GM19395 (cell line): Measurements from ENCODE around the gene CCDC178.
A peak's percentile ranks its signal among the peaks of the same experiment; 100 is the strongest.
"Not testable (repeated sequence)": the region's sequence is repeated elsewhere in the genome, so short reads cannot be mapped to it uniquely, and the experiment has no call there.

Experiments used
- ATAC-seq: cut with Tn5 transposase; IDR thresholded peaks from one replicate; pipeline ENCODE4 v1.9.1; 2021; ENCODE audit warnings: mild to moderate bottlenecking, moderate library complexity; ENCODE audit not compliant: unreplicated experiment

The CCDC178 gene

DNA sequence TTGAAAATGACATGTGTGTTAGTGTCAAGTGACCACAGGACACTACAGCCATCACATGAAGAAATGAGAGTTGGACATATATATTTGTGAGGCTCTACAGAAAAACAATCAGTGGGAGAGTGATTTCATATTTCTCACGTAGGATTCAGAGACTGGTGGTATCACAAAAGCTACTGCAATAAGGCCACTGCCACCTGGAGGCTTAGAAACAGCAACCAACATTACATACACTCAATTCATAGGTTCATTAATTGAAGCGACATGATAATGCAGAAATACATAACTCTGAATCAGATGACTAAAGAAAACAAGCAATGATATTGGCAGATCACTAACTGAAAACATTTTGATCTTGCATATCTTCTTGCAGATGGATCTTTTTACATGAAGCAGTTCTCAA, 419.6 kb downstream of the CCDC178 start:
- ATAC-seq, result no peak

DNA sequence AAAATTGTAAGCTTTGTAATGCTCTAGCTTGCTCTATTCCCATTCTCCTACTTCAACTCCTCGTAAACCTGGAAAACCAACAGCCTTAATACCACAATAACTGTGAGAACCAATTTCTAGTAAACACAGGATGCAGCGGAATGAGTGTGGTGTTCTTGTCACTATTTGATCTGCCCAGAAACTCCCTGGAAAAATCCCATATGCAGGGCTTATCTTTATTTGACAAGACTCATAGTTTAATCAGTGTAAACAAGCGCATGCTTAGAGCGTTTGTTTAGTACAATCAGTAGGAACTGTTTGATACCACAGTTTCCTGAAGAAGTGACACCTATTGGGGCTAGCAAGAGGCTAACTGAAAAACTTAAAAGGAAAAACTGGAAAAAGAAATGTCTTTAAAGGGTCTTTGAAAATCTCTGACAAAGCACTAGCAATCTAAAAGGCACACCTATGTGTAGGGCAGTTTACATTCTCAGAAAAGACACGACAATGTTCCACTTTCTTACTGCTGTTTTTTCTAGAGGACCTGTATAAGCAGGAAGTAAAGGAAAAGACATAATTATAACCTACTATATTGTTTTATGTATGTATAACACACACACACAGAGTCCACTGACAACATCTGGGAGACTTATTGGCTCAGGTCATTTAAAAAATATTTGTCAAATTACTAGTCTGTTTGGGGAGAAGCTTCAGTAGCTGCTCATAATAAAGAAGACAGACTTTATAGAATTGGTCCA, 426.3 kb downstream of the CCDC178 start:
- no peak for ATAC-seq

- ATAC-seq, result no peak
Observed at GRCh38 chr18:33010149-33010548, 430.4 kb downstream of the CCDC178 start.

DNA sequence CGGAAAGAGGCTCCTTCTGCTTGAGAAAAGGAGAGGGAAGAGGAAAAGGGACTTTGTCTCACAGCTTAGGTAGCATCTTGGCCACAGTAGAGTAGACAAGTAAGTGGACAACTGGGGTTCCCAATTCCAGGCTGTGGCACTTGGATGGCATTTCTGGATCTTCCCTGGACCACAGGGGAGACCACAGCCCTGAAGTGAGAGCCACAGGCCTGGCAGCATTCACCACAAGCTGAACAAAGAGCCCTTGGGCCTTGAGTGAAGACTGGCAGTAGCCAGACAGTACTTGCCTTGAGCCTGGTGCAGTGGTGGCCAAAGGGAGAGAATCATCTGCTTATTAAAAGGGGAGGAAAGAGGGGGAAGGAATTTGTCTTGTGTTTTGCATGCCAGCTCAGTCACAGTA, 441.6 kb downstream of the CCDC178 start:
- no peak for ATAC-seq

GRCh38 chr18:32998285-32998684, 442.2 kb downstream of the CCDC178 start:
- no peak for ATAC-seq

GRCh38 chr18:32983721-32984120, 456.8 kb downstream of the CCDC178 start:
- no peak for ATAC-seq

DNA sequence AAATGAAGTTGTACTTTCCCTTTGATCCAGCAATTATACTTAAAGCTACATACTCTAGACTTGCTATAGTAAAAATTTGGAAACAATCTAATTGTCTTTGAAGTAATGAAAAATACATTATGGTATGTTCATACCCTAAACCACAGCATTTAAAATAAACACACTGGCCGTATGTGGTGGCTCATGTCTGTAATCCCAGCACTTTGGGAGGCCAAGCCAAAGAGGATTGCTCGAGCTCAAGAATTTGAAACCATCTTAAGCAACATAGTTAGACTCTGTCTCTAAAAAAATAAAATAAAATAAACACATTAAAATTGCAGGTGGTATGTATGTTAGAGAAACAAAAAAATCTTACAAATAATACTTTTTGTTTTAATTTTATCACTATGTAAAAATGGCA, 459.6 kb downstream of the CCDC178 start:
- ATAC-seq, result no peak

DNA sequence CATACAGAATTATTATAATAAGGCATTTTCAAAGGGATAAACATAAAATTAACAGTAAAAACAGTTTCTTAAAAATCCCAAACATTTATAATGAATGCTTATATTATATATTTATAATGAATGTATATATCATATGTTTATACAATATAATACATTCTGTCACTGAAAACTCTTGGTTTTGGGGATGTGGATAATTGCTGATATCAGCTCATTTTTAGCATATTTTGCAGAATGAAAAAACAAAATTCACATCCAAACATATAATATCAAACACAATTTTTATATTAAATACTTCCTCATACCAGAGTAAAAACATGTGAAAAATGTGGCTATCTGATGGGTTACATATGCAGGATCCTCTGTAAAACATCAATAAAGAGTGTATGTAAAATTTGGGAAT, 465.0 kb downstream of the CCDC178 start:
- no peak for ATAC-seq

GRCh38 chr18:32975163-32975436, 465.4 kb downstream of the CCDC178 start:
- ATAC-seq, result no peak

DNA sequence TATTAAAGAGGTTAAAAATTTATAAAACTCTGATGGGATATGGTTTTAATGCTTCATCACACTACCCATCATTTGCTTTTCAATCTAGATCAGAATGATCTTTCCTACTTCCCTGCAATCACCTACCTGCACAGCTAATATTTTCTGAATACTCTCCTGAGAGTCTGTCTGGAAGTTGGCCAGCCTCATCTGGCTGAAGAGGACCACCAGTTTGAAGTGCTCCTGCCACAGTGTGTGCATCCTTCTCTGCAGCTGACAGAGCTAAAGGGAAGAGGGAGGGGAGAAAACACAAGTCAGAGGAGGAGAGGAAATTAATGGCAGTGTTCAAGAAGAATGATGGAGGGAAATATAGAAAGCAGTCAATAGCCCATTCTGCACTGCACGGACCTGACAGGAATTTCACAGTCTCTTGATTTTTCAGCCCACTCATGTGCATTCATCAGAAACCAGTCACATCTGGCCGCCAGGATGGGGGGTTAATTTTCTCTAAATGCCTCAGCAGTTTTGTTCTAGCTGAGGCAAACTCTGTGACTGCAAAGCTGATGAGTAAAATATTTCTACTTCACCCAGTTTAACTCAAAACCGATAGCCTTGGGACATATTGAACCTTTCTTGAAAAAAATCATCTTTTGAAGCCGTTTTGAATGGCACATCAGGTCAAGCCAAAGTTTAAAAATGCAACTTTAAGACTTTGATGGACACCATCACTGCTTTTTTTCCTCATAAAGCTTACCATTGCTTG, 465.9 kb downstream of the CCDC178 start:
- ATAC-seq, result peak; percentile 91

DNA sequence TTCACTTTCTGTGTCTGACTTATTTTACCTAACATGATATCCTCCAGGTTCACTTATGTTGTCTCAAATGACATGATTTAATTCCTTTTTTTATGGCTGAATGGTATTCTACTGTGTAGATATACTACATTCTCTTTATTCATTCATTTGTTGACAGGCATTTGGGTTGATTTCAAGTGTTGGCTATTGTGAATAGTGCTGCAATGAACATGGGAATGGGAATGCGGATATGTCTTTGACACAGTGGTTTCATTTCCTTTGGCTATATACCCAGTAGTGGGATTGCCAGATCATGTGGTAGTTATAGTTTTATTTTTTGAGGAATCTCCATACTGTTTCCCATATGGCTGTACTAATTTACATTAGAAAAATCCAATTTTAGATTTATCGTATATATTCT, 472.3 kb downstream of the CCDC178 start:
- no peak for ATAC-seq

- no peak for ATAC-seq
Observed at GRCh38 chr18:32966141-32966540, 474.4 kb downstream of the CCDC178 start.

DNA sequence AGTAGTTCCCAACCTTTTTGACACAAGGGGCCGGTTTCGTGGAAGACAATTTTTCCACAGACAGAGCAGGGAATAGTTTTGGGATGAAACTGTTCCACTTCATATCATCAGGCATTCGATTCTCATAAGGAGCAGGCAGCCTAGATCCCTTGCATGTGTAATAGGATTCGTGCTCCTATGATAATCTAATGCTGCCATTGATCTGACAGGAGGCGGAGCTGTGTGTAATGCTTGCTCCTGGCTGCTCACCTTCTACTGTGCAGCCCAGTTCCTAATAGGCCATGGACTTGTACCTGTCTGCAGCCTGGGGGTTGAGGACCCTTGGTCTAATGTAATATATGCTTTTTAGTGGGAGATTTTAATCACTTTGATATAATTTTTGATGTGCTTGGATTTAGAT, 479.0 kb downstream of the CCDC178 start:
- ATAC-seq, result no peak

- ATAC-seq, result peak; percentile 77
Observed at GRCh38 chr18:32958746-32959145, 481.8 kb downstream of the CCDC178 start.

DNA sequence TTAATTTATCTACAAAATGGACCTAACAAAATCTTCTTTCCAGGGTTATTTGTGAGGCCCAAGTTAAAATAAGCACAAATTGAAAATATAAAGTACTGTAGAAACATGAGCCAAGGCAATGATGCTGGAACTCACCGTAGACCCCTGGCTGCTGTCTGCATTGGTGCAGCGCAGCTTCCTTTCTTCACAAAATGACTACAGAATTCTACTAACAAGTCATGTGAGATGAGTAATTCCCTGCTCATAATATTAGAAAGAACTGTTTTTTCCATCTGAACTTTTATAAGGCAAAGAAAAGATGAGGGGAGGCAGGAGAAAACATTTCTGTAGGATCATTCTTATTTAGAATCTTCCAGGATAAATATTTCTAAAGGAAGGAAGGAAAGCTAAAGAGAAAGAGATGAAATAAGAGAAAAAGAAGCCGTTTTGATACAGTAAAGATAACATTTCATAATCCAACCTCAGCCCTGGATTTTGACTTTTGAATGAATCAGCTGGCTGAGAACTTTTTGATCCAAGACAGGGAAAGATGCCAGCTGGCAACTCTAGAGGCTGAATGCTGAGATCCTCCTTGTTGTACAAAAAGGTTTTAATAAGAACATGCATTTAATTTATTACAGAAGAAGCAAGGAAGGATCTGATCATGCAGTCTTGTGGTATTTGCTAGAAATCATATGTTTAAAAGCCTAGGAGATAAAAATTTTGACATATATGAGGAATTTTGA, 483.8 kb downstream of the CCDC178 start:
- ATAC-seq, result no peak

GRCh38 chr18:32952318-32952717, 488.2 kb downstream of the CCDC178 start:
- not testable (repeated sequence) for ATAC-seq

DNA sequence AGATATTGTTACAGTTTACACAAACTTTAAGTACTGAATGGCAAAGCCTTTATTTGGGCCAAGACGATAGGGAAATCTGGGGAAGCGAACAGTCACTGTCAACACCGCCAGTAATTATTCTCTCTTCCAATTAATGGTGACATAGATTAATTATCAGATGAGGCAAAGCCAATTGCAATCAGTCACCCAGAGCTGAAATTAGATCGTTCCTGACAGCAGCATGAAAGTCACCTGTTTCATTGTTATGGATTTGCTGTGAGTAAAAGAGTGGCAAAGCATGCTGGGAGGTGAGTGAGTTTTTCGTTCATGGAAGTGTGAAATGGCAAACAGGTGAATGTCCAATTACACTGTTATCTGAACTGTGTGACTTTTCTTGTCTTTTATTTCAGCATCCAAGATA, 502.9 kb downstream of the CCDC178 start:
- no peak for ATAC-seq

DNA sequence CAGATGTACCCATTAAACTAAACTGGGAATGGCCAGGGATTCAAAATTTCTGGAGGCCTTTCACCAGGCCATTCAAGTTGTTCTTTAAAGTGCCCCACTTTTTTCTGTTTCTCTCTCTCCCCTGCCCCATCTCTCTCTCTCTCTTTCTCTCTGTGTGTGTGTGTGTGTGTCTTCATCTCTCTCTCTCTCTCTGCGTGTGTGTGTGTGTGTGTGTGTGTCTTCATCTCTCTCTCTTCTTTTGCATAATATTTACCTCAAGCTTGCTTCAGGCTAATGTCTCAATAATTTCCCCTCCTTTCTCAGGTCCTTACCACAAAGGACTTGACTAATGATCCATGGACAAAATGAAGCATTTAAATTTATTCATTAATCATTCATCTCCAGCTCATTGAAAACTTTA, 503.5 kb downstream of the CCDC178 start:
- ATAC-seq, result no peak

GRCh38 chr18:32934201-32934600, 506.3 kb downstream of the CCDC178 start:
- ATAC-seq, result no peak

DNA sequence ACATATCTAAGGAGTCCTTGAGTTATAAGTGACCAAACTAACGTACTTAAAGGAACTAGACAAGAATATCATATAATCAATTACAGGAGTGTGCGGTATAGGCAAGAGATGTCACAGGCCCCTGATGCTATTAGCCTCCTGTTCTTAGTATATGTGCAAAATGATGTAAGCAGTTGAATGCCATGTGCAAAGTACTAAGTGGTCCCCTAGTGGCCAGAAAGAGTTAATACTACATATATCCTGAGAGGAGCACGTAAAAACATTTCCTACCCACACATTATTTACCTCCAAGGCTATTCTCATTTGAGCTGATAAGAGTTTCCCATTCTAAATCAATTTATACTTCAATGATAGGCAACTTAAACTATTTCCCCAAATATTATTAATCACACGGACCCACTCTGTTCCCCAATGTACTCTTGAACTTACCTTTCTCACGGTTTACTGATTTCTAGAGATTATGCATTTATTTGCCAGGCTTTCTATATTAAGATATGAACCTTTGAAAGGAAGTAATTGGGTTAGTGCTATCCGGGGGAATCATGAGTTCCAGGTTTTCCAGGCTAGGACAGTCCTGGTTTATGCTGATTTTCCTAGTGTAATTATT, 509.7 kb downstream of the CCDC178 start:
- ATAC-seq, result peak; percentile 99

DNA sequence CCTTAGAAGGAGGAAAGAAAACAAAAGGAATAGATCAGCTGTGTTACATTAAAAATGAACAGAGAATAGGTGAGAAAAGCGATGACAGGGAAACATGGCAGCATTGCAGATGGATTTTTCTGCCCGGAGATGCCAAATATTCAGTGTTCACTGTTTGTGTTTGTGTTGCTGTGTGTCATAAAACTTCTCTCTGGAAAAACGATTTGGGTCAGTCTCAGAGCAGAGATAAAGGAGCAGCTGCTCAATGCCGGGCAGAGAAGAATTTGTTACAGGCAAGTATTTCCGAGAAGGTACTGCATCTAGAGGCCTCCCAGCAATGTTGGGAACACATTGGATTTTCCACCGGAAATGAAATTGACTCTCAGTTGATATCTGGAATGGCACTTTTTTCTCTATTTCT, 511.3 kb downstream of the CCDC178 start:
- ATAC-seq, result no peak

DNA sequence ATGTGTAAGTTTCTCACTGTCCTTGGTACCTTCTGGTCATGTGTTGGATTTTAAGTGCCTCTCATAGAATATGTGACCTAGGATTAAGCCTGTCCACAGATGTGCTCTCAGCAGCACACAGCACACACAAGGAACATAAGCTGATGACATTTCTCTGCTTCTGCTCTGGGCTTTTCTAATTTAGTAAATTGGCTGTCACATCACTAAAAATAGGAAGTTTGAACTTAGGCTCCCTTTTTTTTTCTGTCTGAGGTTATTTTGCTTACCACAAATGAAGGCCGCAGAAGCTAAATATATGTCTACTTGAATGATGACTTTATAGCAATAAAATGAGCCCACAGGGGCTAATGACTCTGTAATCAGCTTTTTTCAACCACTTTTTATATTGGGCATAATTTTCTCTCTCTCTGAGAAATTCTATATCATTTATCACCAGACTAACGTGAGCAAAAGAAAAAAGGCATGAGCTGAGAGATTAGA, 517.5 kb downstream of the CCDC178 start:
- ATAC-seq, result no peak
